HFF-Myc (cell line): ENCODE data around the gene IFNL2.

Source experiments
- DNase-seq: peaks from one replicate; pipeline ENCODE4 v3.0.0-alpha.2; 2011; ENCODE audit warnings: low read depth; ENCODE audit errors: extremely low read depth
- H3K4me3 ChIP-seq: replicated peaks from 2 replicates; pipeline ENCODE4 v1.5.1; 2011; ENCODE audit warnings: low read depth, mild to moderate bottlenecking, control low read depth, low read length
- CTCF ChIP-seq: IDR thresholded peaks from 2 replicates; pipeline ENCODE4 v1.5.1; 2012; ENCODE audit warnings: mild to moderate bottlenecking, low read depth, low read length, control low read depth; ENCODE audit errors: missing control alignments

IFNL2 gene

GRCh38 chr19:39282021-39282420, 13.8 kb downstream of the IFNL2 start:
- no peak for TF ChIP-seq CTCF
- no peak for DNase-seq
- H3K4me3 ChIP-seq = no peak overlapping the region

GRCh38 chr19:39284032-39284431, 15.8 kb downstream of the IFNL2 start:
- no peak for DNase-seq
- H3K4me3 ChIP-seq = no peak overlapping the region
- no peak for TF ChIP-seq CTCF

GRCh38 chr19:39293394-39293793, 25.2 kb downstream of the IFNL2 start:
- DNase-seq = no peak
- H3K4me3 ChIP-seq = no peak overlapping the region
- TF ChIP-seq CTCF = no peak

- TF ChIP-seq CTCF = no peak
- DNase-seq = no peak
- H3K4me3 ChIP-seq = no peak within 1 kb of the TSS
Observed at GRCh38 chr19:39296055-39296645, 28.0 kb downstream of the IFNL2 start, which contains the start of gene IFNL1. Gene IFNL1 (plus strand): TSS chr19:39296407. CDS start chr19:39296422, 15 bp downstream.

DNA sequence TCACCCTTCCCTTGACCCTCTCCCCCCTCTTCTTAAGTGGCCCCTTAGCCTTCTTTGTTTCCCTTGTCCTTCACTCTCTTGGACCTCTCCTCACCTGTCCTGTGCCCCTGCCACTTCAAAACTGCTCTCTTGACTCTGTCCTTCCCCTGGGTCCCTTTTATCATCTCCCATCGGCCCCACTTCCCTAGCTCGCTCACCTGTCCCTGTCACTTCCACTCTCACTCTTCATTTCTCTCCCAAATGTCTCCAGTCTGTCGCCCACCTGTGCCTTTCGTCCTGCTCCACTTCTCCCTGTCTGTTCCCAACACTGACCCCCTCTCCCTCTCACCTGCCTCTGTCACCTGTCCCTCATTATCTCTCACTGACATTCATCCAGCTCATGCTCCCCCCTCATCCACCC, 28.7 kb downstream of the IFNL2 start:
- DNase-seq = no peak
- no peak for TF ChIP-seq CTCF

GRCh38 chr19:39297931-39298634, 29.9 kb downstream of the IFNL2 start:
- DNase-seq = no peak

More for the DNA sequence above, 28.7 kb downstream of the IFNL2 start:
- H3K4me3 ChIP-seq = no peak overlapping the region

More at GRCh38 chr19:39297931-39298634, 29.9 kb downstream of the IFNL2 start:
- no peak for TF ChIP-seq CTCF
- no peak overlapping the region for H3K4me3 ChIP-seq
